Epithelial cell of proximal tubule (primary cell): ENCODE measurements around the gene LILRB4. TPM values are rescaled to one million over a fixed set of nuclear protein-coding genes. Genes with fewer than 3 reads are reported as not detected.
"Not testable (repeated sequence)": the region's sequence is repeated elsewhere in the genome, so short reads cannot be mapped to it uniquely, and the experiment has no call there.

Experiments
- DNase-seq: peaks from one replicate; pipeline ENCODE4 v3.0.0-alpha.2; 2011; ENCODE audit warnings: low read depth
- H3K4me3 ChIP-seq: 2 replicates; pipeline ENCODE4 v1.5.1; 2011; ENCODE audit warnings: low read depth, mild to moderate bottlenecking, low read length
- total RNA-seq: library from RNA; depleted of rRNA; stranded (reverse); fragments of >200 nt; gene quantifications from 2 replicates; pipeline ENCODE4 v1.2.3, GENCODE V29; 2015
- TF ChIP-seq, protein P1 (sequence below): conservative IDR thresholded peaks from 2 replicates; pipeline ENCODE4 v1.5.1; 2012; ENCODE audit warnings: low read depth, mild to moderate bottlenecking, low read length

Gene LILRB4
- total RNA-seq, 1 donor from 2014 or later: not detected

DNA sequence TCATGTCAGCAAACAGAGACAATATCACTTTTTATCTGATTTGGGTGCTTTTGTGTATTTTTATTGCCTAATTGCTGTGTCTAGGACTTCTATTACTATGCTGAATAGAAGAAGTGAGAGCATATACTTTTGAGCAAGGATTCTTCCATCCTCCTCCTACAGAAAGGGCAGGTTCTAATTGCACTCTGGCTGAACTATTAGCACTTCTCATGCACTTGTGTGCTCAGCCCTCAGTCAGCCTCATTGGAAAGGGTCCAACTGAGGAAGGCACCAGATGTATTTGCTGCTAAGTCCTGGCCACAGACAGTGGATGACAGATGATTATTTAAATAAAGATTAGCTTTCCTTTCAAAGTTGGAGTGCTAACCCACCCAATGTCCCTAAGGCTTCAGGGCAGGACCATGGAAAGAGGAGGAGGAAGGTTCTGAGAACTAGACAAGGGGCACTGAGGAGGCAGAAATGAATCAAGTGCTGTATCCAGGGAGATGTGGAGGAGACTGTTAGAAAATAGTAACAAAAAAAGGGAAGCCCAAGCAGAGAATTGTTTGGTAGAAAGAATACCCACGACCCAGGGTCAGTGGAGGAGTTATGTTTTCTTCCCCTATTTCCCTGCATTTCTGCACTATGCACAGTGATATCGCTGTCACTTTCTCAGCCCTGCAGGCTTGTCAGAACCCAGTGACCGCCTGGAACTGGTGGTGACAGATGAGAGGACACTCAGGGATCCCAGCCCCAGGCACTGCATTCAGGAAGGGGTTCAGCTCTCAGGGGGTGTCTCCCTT, 8.0 kb downstream of the LILRB4 start:
- H3K4me3 ChIP-seq: no peak overlapping the region
- DNase-seq: no peak
- TF ChIP-seq, protein P1, sequence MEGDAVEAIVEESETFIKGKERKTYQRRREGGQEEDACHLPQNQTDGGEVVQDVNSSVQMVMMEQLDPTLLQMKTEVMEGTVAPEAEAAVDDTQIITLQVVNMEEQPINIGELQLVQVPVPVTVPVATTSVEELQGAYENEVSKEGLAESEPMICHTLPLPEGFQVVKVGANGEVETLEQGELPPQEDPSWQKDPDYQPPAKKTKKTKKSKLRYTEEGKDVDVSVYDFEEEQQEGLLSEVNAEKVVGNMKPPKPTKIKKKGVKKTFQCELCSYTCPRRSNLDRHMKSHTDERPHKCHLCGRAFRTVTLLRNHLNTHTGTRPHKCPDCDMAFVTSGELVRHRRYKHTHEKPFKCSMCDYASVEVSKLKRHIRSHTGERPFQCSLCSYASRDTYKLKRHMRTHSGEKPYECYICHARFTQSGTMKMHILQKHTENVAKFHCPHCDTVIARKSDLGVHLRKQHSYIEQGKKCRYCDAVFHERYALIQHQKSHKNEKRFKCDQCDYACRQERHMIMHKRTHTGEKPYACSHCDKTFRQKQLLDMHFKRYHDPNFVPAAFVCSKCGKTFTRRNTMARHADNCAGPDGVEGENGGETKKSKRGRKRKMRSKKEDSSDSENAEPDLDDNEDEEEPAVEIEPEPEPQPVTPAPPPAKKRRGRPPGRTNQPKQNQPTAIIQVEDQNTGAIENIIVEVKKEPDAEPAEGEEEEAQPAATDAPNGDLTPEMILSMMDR: no peak

DNA sequence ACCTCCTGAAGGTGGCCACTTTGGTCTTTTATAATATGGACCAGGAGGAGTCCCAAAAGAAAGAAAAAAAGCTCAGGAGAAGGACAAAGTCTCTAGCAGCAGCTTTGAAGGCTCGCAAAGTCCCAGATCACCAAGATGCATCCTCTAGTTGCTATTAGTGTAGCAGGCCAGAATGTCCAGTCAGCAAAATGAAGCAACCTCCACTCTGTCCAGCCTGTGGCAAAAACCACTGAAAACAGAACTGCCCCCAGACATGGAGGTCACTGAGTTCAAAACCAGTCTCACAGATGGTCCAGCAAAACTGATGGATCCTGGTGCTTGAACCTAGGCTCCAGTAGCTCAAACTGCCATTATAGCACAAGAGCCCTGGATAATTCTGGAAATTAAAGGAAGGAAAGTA, 10.4 kb downstream of the LILRB4 start:
- TF ChIP-seq, protein P1: no peak
- DNase-seq: no peak
- H3K4me3 ChIP-seq: no peak overlapping the region

DNA sequence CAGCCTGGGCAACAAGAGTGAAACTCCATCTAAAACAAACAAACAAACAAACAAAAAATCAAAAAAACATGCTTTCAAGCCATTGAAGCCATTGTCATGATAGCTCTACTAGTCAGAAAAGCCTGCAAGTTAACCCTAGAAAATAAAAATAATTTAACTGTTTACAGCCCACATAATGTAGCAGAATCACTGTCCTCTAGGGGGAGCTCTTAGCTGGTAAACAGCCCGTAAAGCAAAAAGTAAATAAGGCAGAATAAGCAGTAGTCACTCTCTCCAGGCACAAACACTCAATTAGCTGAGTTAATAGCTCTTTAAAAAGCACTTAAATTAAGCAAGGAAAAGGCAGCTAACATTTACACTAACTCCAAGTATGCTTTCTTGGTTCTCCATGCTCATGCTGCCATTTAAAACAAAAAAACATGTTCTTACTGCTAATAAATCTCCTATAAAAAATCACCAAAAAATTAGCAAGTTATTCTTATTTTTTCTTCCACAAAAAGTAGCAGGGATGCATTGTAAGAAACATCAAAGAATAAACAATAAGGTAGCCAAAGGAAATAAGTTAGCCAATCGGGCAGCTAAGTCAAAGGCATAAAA, 11.3 kb downstream of the LILRB4 start:
- TF ChIP-seq, protein P1: peak; percentile 60
- H3K4me3 ChIP-seq: no peak overlapping the region
- no peak for DNase-seq

GRCh38 chr19:54676210-54676834, 13.5 kb downstream of the LILRB4 start:
- TF ChIP-seq, protein P1: peak; percentile 76
- DNase-seq, H3K4me3 ChIP-seq: not testable (repeated sequence)

GRCh38 chr19:54677217-54677616, 14.4 kb downstream of the LILRB4 start:
- TF ChIP-seq, protein P1: no peak
- DNase-seq: no peak
- H3K4me3 ChIP-seq: no peak overlapping the region

GRCh38 chr19:54681596-54681995, 18.8 kb downstream of the LILRB4 start:
- not testable (repeated sequence) for H3K4me3 ChIP-seq, DNase-seq

GRCh38 chr19:54682306-54682856, 19.6 kb downstream of the LILRB4 start:
- TF ChIP-seq, protein P1: no peak
- no peak for DNase-seq
- H3K4me3 ChIP-seq: no peak overlapping the region
